Measurements from ENCODE around the gene KRTAP2-1. TPM values are rescaled to one million over a fixed set of nuclear protein-coding genes. Genes with fewer than 3 reads are reported as not detected.
"Not testable (repeated sequence)": the region's sequence is repeated elsewhere in the genome, so short reads cannot be mapped to it uniquely, and the experiment has no call there.

Gene KRTAP2-1, protein sequence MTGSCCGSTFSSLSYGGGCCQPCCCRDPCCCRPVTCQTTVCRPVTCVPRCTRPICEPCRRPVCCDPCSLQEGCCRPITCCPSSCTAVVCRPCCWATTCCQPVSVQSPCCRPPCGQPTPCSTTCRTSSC
- polyA plus RNA-seq (2012; ENCODE audit: low read depth, missing spikeins) = not detected

DNA sequence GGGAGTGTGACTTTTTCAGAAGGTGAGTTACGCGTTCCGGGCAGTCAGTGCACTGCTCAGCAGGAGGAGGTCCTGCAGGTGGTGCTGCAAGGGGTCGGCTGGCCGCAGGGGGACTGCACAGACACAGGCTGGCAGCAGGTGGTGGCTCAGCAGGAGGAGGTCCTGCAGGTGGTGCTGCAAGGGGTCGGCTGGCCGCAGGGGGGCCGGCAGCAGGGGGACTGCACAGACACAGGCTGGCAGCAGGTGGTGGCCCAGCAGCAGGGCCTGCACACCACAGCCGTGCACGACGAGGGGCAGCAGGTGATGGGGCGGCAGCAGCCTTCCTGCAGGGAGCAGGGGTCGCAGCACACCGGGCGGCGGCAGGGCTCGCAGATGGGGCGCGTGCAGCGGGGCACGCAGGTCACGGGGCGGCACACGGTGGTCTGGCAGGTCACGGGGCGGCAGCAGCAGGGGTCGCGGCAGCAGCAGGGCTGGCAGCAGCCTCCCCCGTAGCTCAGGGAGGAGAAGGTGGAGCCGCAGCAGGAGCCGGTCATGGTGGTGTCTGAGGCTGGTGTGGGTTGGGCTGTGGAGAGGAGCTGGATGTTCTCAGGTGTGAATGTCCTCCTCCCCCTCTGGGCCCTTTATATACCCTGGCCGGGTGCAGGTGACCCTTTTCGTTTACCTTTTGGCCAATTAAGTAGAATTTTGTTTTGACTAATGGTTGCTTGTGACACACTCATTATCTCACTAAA, at the start of gene KRTAP2-1:
Gene KRTAP2-1, minus strand, starts transcription at position 582 of the 731 bp plus-strand sequence. Its CDS starts 49 bp downstream, at position 533.
- FAIRE-seq; DNase-seq (ENCODE audit: insufficient read length, low spot score): not testable (repeated sequence)

DNA sequence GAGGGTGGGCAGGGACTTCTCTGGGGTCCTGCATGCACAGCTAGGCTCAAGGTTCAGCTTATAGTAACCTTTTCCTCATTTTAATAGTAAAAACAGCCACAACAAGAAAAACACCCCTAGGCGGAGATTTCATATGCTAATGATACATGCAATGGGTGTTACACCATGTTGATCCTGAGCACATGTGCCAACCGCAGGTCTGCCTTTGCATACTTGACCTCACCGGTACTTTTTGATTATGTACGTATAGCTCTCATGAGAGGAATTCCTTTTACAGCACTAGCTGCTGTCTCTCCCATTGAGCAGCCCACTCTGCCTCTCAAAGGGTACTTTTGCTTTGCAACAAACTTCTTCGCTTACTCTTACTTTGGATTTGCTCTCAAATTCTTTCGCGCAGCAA, 48.9 kb upstream of the KRTAP2-1 start:
- FAIRE-seq (no peak), DNase-seq (ENCODE audit: insufficient read length, low spot score) (no peak)
- TF ChIP-seq SPI1 (IDR thresholded peaks at IDR 0.05; ENCODE audit: low read depth, low read length) (no peak), POLR2AphosphoS5 (IDR thresholded peaks at IDR 0.05; ENCODE audit: low read depth, low read length) (no peak), POU2F2 (IDR thresholded peaks at IDR 0.05; ENCODE audit: low read depth, low read length) (no peak), POLR2A (IDR thresholded peaks at IDR 0.05; ENCODE audit: low read depth, low read length) (no peak), PAX5 (IDR thresholded peaks at IDR 0.05; ENCODE audit: insufficient read depth, low read length, severe bottlenecking) (no peak), TAF1 (IDR thresholded peaks at IDR 0.05; ENCODE audit: low read depth, low read length) (no peak)

DNA sequence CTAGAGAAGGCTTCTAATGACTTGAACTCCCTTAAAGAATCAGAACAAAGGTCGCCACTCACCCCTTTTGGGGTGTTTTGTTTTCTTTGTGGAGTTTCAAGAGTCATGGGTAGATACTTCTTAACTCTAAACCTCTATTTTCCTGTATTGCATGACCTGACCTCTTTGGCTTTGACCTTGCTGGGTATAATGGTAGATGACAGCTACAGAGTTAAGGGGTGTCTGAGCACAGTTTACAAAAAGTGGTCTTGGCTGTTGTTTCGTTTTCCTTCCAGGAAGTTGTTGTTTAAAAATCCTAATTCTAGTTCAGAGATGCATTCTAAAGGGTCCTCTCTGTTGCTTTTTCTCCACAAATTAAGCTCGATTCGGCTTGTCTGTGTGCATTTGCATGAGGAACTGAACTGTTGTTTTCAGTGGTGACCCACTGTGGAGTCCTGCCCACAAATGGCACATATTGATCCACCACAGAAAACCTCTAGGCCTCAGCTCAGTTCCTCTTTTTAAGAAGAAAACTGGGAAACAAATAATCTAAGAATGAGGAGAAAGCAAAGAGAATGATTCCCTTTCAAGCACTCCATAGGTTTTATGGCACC, 41.7 kb upstream of the KRTAP2-1 start:
- FAIRE-seq; DNase-seq (ENCODE audit: insufficient read length, low spot score): not testable (repeated sequence)

DNA sequence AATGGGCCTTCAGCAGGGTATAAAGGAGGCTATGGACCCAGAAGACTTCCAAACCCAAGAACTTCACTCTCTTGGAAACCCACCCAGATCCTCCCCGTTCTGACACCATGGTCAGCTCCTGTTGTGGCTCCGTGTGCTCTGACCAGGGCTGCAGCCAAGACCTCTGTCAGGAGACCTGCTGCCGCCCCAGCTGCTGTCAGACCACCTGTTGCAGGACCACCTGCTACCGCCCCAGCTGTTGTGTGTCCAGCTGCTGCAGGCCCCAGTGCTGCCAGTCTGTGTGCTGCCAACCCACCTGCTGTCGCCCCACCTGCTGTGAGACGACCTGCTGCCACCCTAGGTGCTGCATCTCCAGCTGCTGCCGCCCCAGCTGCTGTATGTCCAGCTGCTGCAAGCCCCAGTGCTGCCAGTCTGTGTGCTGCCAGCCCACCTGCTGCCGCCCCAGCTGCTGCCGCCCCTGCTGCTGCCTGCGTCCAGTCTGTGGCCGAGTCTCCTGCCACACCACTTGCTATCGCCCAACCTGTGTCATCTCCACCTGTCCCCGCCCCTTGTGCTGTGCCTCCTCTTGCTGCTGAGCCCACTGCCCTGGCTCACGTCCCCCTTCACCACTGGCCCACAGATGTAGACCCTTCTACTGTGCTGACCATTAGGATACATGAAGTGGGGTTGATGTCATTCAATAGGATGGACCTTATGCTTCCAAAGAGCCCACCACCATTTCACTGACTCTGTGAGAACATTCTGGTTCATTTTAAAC, 37.2 kb upstream of the KRTAP2-1 start, which contains the start of gene KRTAP4-7:
Gene KRTAP4-7, plus strand, starts transcription at position 51 of the 757 bp plus-strand sequence. Its CDS starts 57 bp downstream, at position 108.
- not testable (repeated sequence) for DNase-seq (ENCODE audit: insufficient read length, low spot score); FAIRE-seq

DNA sequence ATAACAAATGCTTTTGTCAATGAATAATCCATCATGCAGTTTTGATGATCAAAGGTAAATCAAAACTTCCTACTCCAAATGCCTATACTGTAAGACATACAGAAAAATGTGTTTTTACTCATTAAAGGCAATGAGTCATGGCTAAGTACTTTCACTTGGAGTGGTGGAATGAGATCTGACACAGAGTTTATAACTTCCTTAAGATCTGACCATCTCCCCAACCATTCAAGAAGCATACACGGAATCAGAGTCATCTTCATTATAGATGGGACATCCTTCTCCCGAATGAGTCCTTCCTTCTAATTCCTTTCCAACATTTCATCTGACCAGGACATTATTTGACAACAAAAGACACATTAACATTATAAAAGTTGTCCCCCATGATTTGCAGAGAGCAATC, 36.3 kb upstream of the KRTAP2-1 start:
- not testable (repeated sequence) for DNase-seq (ENCODE audit: insufficient read length, low spot score); FAIRE-seq

DNA sequence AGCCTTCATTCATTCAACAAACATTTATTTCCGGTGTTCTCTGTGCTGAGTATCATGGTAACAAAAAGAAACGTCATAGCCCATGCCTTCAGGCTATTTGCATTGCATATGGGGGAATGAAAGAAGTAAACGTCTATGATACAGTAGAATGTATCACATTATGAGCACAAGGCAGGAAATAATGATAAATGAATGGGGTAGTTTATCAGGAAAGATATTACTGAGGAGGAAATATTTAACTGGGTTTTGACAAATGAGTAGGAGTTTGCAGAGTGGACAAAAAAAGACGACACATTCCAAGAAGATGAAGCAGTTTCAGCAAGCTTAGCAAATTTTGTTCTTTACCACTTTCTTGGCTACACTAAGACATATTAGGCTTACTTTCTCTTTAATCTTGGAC, 35.5 kb upstream of the KRTAP2-1 start:
- TF ChIP-seq SPI1 (IDR thresholded peaks at IDR 0.05; ENCODE audit: low read depth, low read length) (no peak), PAX5 (IDR thresholded peaks at IDR 0.05; ENCODE audit: insufficient read depth, low read length, severe bottlenecking) (no peak), POLR2A (IDR thresholded peaks at IDR 0.05; ENCODE audit: low read depth, low read length) (no peak), TAF1 (IDR thresholded peaks at IDR 0.05; ENCODE audit: low read depth, low read length) (no peak)
- no peak for FAIRE-seq
- DNase-seq (ENCODE audit: insufficient read length, low spot score) = no peak

DNA sequence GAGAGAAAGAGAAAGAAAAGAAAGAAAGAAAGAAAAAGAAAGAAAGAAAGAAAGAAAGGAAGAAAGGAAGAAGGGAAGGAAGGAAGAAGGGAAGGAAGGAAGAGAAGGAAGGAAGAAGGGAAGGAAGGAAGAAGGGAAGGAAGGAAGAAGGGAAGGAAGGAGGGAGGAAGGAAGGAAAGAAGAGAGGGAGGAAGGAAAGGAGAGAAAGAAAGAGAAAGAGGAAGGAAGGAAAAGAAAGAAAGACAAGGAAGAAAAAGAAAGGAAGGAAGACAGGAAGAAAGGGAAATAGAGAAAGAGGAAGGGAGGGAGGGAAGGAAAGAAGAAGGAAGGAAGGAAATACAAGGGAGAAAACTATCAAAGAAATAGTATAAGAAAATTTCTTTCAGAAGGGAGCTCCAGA, 29.7 kb upstream of the KRTAP2-1 start:
- FAIRE-seq (no peak), DNase-seq (ENCODE audit: insufficient read length, low spot score) (no peak)
- TF ChIP-seq TAF1 (IDR thresholded peaks at IDR 0.05; ENCODE audit: low read depth, low read length) (no peak), POLR2A (IDR thresholded peaks at IDR 0.05; ENCODE audit: low read depth, low read length) (no peak), POLR2AphosphoS5 (IDR thresholded peaks at IDR 0.05; ENCODE audit: low read depth, low read length) (no peak), POU2F2 (IDR thresholded peaks at IDR 0.05; ENCODE audit: low read depth, low read length) (no peak), SPI1 (IDR thresholded peaks at IDR 0.05; ENCODE audit: low read depth, low read length) (no peak), PAX5 (IDR thresholded peaks at IDR 0.05; ENCODE audit: insufficient read depth, low read length, severe bottlenecking) (no peak)

DNA sequence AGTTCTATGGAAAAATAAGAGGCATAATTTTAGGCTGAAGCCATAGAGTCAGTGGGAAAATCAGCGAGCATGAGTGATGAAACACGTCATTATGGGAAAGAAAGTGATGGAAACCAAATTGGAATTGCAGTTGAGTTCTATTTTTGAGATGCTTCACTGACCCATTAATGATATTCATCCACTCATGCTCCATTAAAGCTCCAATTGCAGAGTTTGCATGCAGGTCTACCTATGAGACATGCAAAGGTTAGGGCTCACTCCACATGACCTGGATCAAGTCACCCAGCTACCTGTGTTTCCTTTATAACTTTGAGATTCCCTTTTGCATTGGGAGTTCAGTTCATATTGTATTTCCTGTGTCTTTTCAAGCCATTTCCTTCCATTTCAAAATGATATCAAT, 26.6 kb upstream of the KRTAP2-1 start:
- no peak for TF ChIP-seq PAX5 (IDR thresholded peaks at IDR 0.05; ENCODE audit: insufficient read depth, low read length, severe bottlenecking)
- no peak for TF ChIP-seq TAF1 (IDR thresholded peaks at IDR 0.05; ENCODE audit: low read depth, low read length)
- no peak for TF ChIP-seq POLR2AphosphoS5 (IDR thresholded peaks at IDR 0.05; ENCODE audit: low read depth, low read length)
- no peak for TF ChIP-seq SPI1 (IDR thresholded peaks at IDR 0.05; ENCODE audit: low read depth, low read length)
- no peak for TF ChIP-seq POLR2A (IDR thresholded peaks at IDR 0.05; ENCODE audit: low read depth, low read length)
- no peak for TF ChIP-seq POU2F2 (IDR thresholded peaks at IDR 0.05; ENCODE audit: low read depth, low read length)
- DNase-seq (ENCODE audit: insufficient read length, low spot score) (no peak), FAIRE-seq (no peak)

DNA sequence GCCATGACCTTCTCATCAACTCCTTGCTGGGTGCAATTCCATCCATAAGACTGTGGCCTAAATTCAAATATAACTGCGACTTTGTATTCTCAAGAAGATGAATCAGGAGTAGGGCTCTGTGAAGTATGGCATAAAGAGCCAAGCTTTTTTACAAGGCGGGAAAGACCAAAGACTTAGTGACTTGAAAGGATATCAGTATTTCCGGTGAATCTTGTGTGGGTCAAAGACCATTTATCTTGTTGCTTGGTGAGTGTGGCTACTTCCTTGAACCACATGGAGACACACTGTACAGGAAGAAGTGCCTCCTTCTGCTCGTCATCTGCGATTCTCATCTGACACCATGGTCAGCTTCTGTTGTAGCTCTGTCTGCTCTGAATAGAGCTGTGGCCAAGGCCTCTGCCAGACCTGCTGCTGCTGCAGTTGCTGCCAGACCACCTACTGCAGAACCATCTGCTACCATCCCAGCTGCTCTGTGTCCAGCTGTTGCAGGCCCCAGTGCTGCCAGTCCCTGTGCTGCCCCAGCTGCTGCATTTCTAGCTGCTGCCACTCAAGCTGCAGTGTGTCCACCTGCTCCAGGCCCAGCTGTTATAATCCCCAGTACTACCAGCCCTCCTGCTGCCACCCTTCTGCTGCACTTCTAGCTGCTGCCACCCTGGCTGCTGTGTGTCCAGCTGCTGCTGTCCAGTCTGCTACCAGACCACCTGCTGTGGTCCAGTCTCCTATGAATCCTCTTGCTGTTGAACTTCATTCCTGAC, 24.7 kb upstream of the KRTAP2-1 start:
- DNase-seq (ENCODE audit: insufficient read length, low spot score) = no peak
- FAIRE-seq = no peak
- TF ChIP-seq POU2F2 (IDR thresholded peaks at IDR 0.05; ENCODE audit: low read depth, low read length) (no peak), TAF1 (IDR thresholded peaks at IDR 0.05; ENCODE audit: low read depth, low read length) (no peak), PAX5 (IDR thresholded peaks at IDR 0.05; ENCODE audit: insufficient read depth, low read length, severe bottlenecking) (no peak), POLR2A (IDR thresholded peaks at IDR 0.05; ENCODE audit: low read depth, low read length) (no peak), POLR2AphosphoS5 (IDR thresholded peaks at IDR 0.05; ENCODE audit: low read depth, low read length) (no peak), SPI1 (IDR thresholded peaks at IDR 0.05; ENCODE audit: low read depth, low read length) (no peak)

DNA sequence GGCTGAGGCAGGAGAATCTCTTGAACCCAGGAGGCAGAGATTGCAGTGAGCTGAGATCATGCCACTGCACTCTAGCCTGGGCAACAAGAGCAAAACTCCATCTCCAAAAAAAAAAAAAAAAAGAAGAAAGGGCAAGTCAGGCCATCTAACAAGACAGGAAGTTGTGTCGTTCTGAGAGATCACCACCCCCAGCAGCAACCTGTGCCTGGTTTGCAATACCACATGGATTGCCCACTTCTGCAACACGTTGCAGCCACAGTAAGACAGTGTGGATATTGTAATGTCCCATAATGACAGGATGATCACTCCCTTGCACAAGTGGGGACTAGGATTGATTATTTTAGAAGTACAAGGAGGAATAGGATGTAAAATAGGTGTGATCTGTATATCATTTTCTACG, 21.9 kb upstream of the KRTAP2-1 start:
- FAIRE-seq (no peak), DNase-seq (ENCODE audit: insufficient read length, low spot score) (no peak)
- TF ChIP-seq POU2F2 (IDR thresholded peaks at IDR 0.05; ENCODE audit: low read depth, low read length) (no peak), PAX5 (IDR thresholded peaks at IDR 0.05; ENCODE audit: insufficient read depth, low read length, severe bottlenecking) (no peak), TAF1 (IDR thresholded peaks at IDR 0.05; ENCODE audit: low read depth, low read length) (no peak), POLR2AphosphoS5 (IDR thresholded peaks at IDR 0.05; ENCODE audit: low read depth, low read length) (no peak), POLR2A (IDR thresholded peaks at IDR 0.05; ENCODE audit: low read depth, low read length) (no peak), SPI1 (IDR thresholded peaks at IDR 0.05; ENCODE audit: low read depth, low read length) (no peak)

All from GM12891 (cell line).